Fibroblast of peridontal ligament (primary cell): ENCODE data around the gene ABCC6.
"Not testable (repeated sequence)": the region's sequence is repeated elsewhere in the genome, so short reads cannot be mapped to it uniquely, and the experiment has no call there.

ENCODE experiments used
- DNase-seq: peaks from one replicate; pipeline ENCODE4 v3.0.0-alpha.2; 2010; ENCODE audit errors: extremely low read depth

The ABCC6 gene

DNA sequence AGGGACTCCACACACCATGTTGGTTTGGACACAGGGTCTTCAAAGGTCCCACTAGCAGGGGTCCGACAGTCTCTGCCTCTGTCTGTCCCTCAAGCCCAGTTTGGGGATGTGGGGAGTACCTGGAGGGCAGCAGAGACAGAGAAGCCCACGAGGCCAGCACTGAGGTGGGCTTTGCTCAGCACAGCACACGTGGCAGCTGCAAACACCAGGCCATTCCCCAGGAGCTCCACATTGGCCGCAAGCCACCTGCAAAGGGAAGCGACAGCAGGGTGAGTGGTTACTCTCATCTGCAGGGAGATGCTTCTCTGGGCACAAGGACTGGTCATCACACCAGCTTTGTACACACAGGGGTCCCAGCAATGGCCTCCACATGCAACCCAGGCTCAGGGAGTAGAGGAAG is 62.0 kb downstream of the ABCC6 start:
- DNase-seq: no peak

DNA sequence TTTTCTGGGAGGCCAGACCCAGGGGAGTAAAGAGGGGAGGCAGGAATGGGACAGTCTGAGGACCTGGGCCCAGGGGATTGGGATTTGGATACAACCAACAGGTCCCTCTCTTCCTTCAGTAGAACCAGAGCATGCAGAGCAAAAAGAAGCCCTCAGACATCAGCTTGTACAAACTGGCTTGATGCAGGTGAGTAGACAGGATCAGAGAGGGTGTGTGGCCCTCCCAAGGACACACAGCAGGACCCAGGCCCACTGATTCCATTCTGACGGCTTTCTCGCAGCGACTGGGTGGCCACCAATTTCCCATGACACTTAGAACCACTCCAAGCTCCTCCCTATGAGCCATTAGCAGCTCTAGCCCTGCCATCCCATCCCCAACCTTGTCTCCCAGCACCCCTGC is 63.6 kb downstream of the ABCC6 start:
- DNase-seq: no peak

DNA sequence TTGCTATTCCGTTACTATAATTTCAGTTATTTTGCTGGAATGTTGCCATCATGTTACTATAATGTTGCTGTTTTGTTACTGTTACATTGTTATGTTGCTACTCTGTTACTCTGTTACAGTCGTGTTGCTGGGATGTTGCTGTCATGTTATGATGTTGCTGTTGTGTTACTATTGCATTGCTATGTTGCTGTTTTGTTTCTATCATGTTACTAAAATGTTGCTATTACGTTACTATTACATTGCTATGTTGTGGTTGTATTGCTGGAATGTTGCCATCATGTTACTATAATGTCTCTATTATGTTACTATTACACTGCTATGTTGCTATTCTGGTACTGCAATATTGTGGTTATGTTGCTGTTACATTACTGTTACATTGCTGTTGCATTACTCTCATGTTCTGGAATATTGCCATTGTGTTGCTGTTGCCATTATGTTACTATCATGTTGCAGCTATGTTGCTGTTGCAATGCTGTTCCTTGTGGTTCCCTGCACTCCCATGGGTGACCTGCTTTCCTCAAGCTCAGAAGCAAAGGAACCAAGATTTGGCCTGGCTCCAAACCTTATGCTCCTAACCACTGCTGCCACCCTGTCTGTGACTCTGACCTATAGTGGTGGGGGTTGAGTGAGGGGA is 64.4 kb downstream of the ABCC6 start:
- DNase-seq: peak; percentile 12

DNA sequence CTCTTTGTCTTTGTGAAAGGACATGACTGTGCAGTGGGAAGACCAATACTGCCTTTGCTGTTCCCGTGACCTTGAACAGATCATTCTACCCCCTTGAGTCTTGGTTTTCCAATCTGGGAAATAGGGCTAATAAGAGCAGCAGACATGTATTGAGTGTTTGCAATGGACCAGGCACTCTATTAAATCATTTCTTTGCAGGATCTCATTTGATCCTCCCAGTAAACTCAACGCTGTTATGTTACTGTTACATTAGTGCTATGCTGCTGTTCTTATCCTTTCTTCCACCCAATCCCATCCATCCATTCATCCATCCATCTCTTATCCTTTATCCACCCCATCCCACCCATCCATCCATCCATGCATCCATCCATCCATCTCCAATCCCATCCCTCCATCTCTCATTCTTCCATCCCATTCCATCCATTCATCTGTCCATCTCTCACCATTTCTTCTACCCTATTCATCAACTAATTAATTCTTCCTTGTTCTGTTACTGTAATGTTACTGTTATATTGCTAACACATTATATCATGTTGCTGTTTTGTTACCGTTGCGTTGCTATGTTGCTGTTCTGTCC is 65.1 kb downstream of the ABCC6 start:
- DNase-seq: no peak

DNA sequence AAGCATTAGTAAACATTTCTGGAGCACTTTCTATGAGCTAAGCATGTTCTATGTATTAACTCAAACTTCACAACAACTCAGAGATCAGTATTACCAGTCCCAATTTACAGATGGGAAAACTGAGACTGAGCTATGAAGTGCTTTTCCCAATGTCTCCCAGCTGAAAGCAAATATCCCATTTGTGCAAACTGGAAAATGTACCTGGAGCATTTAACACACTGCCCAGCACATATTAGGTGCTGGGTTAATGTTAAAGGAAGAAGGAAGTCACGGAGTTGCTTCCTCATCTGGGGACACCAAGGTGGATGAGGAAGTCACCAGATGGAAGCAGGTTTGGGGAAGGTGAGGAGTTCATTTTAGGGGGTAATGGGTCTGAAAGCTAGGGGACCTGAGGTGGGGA is 66.1 kb downstream of the ABCC6 start:
- DNase-seq: no peak

DNA sequence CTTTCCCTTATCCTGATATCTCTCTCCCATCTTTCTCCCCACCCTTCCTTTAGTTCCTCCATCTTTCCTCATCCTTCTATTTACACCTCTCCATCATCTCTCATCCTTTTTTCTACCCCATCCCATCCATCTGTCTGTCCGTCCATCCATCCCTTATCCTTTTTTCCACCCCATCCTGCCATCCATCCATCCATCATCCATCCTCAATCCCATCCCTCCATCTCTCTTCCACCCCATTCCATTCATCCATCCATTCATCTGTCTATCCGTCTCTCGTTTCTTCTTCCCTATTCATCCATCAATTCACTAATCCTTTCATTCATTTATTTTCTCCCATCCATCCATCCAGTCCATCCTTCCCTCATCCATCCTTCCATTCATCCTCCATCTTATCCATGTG is 68.1 kb downstream of the ABCC6 start:
- DNase-seq: no peak

DNA sequence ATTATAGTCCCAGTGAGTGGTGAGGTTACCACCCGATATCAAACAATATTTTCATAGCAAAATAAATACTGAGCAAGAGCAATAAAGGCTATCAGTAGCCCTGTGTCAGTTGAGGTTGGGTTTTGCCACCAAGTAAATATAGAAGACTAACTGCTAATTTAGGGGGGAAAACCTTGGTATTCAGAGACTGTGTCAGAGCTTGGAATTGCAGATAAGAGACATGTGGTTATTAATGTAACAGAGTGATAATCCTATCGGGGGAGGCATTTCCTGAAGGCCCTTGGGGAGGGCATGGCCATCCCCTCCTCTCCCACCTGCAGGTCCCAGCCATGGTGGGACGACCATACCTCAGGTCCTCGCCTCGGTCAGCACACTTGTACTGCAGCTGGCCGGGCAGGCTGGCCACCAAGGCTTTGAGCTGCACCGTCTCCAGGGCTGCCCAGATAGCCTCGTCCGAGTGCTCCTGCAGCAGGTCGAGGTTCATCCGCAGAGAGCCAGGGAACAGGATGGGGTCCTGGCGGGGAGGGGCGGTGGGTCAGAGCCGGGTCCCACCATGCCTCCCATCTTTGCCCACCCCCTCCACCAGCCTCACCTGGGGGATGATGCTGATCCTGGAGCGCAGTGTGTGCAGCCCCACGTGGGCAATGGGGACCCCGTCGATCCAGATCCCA is 68.9 kb downstream of the ABCC6 start:
- no peak for DNase-seq

DNA sequence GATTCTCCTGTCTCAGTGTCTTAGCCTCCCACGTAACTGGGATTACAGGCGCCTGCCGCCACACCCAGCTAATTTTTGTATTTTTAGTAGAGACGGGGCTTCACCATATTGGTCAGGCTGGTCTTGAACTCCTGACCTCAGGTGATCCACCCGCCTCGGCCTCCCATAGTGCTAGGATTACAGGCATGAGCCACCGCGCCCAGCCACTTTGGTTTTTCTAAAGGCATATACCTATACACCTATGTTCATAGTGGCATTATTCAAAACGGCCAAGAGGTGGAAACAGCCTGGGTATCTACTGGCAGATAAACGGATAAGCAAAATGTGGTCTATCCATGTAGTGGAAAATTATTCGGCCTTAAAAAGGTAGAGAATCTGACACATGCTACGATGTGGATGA is 70.3 kb downstream of the ABCC6 start:
- not testable (repeated sequence) for DNase-seq

DNA sequence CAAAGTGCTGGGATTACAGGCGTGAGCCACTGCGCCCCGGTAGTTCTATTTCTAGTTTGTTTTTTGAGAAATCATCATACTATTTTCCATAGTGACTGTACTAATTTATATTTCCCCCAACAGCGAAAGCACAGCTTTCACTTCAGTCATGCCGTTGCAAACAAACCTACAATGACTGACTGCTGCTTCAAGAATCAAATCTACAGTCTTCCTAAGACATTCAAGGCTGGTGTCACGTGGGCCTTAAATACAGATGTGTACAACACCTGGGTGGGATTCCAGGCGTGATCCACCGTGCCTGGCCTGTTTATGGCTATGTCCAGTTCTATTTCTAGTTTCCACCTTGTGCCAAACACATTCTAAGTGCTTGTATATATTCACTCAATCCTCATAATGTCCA is 72.0 kb downstream of the ABCC6 start:
- DNase-seq: peak; percentile 19

DNA sequence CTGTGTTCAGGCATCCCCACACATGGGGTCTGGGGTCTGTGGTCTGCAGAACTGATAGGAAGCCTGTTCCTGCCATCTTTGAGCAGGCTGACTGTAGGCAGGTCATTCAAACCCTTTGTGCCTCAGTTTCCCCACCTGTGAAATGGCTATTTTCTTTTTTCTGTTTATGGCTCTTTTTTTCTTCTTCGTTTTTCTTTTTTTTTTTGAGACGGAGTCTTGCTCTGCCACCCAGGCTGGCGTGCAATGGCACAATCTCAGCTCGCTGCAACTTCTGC is 72.5 kb downstream of the ABCC6 start:
- DNase-seq: no peak

DNA sequence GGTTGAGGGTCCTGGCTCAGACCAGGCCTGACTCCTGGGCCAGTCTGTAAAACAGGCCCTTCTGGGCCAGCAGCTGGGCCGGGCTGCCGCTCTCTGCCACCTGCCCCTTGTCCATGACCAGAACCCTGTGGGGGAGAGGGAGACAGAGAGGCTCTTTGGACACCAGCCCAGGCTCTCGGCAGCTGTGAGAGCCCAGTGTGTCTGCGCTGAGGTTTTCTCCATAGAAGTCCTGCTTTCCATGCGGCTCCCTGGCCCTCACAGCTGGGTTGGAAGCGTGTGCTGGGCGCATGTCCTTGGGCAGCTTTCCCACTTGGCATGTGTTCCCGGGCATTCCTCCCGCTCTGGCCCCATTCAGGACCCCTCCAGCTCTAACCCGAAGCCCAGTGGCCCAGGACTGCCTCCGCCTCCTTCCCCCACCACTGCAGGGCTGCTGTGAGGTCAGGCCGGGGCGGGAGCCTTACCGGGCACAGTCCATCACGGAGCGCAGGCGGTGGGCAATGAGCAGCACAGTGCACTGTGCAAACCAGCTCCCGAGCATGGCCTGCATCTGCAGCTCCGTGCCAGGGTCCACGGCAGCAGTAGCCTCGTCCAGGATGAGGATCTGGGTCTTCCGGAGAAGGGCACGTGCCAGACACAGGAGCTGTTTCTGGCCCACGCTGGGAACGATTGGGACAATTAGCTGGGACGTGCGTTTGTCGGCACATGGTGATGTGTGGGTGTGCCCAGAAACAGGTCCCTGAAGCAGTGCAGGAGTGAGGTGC is 73.0 kb downstream of the ABCC6 start:
- DNase-seq: peak; percentile 39

DNA sequence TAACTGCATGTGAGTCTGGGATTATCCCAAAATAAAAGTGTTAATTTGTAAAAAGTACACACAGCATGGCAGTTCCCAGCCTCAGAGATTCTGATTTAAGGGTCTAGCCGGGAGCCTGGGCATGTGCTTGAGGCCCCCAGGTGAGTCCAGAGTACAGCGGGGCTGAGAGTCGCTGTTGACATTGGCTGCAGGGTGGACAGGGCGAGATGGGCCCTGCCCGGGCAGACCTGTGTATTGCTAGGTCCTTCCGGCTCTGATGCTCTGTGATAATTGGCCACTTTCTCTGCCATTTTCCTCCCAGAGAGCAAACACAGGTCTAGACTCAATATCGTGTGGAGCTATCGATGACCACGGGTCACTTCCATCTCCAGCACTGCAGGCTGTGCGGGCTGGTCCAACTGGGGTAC is 73.6 kb downstream of the ABCC6 start:
- no peak for DNase-seq

DNA sequence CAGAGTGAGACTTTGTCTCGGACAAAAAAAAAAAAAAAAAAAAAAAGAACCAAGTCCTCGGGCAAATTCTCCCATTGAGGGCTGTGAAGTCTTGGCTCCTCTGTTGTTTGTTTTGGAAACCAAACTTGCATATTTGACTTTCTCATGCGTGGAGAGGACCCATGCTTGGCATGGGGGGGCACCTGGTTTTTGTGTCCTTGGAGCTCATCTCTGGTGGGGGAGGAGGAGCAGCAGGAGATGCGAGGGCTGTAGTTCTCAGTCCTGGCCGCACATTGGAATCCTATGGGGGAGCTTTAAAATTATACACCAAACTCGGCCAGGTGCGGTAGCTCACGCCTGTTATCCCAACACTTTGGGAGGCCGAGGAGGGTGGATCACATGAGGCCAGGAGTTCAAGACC is 74.5 kb downstream of the ABCC6 start:
- DNase-seq: no peak

DNA sequence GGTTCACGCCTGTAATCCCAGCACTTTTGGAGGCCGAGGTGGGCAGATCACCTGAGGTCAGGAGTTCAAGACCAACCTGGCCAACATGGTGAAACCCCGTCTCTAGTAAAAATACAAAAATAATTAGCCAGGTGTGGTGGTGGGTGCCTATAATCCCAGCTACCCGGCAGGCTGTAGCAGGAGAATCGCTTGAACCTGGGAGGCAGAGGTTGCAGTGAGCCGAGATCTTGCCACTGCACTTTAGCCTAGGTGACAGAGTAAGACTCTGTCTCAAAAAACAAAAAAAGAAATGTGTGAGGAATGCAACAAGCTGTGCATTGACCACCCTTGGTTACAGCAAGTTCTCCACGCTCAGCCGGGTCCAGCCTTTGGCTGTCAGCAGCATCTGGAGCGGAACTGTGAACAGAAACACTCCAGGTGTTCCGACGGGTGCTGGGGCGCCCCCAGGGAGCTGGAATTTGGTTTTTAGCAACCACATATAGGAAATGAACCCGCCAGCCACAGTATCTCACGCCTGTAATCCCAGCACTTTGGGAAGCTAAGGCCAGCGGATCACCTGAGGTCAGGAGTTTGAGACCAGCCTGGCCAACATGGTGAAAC is 75.2 kb downstream of the ABCC6 start:
- DNase-seq: not testable (repeated sequence)

DNA sequence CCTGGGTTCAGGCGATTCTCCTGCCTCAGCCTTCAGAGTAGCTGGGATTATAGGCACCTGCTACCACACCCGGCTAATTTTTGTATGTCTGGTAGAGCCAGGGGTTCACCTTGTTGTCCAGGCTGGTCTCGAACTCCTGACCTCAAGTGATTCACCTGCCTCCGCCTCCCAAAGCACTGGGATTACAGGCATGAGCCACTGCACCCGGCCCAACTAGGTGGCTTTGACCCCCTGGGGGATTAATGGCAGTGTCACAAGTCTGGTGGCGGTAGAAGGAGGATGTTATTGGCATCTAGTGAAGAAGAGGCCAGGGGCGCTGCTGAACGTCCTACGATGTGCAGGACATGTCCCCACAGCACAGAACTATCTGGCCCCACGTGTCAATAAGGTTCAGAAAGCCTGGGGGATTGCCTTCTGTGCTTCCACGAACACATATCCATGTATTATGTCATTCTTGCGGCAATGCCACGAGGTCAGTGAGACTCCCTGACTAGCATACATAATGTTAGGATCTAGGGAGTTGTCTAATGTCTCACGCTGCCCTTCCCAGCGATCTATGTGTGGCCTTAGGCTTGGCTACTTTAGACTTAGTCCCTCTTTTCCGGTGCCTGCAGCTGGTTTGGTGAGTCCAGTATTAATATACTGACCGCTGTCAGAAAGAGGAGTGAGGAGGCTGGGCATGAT is 75.8 kb downstream of the ABCC6 start:
- no peak for DNase-seq

DNA sequence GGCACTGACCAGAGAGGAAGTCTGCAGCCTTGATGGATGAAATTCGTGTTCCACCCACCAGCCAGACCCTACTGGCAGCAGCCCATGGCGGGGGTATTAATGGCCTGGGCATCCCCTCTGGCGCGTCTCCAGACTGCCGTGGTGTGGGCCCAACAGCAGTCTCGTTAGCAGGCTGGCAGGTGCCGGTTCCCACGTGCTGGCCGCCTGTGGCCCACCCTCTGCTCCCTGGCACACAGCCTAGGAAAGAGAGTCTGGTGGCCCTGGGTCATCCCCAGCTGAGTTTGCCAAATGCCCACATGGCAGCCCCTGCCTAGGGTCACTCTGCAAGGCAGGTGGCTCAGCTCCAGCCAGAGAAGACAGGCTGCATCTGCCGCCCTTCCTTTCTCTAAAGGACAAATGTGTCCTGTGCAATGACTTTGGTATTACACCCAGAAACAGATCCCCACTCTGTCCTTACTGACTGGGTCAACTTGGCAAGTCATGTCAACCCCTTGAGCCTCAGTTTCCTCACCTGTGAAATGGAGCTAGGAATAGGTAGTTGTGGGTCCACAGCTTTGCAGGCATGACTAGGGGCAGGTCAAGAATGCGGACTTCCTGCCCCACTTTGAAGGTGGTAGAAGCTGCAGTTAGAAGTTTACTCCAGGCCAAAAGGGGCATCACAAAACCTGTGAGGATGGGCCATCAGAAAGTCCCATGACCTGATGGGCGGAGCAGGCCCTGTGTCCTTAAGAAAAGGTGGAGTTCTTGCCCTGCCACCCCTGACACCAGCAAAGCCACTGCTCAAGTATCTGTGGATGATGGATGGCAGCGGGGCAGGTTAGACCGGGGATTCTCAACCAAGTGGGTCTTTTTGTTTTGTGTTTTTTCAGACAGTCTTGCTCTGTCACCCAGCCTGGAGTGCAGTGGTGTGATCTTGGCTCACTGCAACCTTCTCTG is 76.6 kb downstream of the ABCC6 start:
- no peak for DNase-seq

DNA sequence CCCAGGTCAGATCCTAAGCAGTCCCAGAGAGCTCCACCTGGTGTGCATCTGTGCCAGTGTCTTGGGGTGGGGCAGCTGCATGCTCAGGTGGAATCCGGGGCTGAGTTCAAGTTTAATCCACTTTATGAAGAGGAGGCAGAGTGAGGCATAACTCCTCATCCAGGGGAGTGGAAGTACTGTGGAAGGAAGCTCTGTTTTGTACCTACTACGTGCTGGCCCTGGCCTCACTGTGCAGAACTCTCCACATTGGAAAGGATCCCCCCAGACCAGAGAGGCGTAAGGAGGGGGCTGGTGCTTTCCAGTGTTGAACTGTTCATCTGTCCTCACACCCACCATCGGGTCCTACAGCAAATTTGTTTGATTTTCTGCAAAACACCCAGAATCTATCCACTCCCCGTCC is 78.0 kb downstream of the ABCC6 start:
- DNase-seq: no peak

DNA sequence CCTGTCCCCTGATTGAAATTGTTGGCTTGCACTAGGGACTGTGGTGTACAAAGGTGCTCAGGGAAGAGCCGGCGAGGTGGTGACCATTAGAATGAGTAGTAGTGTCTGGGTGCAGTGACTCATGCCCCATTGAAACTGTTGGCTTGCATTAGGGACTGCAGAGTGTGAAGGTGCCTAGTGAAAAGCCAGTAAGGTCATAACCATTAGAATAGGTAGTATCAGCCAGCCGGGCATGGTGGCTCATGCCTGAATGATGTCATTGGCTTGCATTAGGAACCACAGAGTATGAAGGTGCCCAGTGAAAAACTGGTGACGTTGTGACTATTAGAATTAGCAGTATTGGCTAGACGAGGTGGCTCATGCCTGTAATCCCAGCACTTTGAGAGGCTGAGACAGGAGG is 78.9 kb downstream of the ABCC6 start:
- DNase-seq: no peak

DNA sequence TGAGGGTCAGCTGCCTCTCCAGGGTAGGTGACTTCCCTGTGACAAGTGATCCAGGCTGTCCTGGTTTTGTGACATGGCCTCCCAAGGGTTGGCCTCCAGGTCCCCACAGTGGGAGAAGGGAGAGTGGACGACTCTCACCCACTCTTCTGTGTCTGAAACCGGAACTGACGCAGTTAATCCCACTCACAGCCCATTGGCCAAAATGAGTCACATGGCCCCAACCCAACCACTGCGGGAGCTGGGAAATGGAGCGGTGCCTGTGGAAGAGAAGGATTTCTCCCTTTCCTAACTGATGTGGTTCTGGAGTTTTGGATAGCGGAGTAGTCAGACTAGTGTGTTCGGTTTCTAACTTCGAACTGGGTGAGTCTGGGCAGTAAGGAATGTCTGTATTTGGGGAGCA is 79.4 kb downstream of the ABCC6 start:
- no peak for DNase-seq

DNA sequence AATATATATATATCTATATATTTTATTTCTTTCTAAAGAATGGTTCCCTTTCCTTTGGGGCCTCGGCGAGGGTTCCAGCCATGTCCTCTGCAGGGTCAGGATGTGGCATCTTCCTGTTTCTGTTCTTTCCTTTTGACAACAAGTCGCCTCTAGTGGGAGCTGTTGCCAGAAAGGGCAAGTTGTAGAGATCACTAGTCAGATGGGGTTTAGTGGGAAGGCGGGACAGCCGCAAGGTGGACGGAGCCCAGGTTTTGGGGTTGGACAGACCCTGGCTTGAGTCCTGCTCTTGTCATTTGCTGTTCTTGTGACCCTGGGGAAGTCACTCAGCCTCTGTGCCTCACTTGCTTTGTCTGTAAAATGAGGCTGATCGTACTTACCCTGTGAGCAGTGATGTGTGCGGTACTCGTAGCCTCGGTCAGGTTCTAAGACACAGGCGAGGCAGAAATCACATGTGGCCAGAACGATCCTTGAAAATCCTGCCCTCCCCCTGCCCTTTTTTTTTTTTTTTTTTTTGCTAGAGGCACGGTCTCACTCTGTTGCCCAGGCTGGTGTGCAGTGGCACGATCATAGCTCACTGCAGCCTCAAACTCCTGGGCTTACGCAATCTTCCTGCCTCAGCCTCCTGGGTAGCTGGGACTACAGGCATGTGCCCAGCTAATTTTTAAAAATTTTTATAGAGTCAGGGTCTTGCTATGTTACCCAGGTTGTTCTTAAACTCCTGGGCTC is 80.1 kb downstream of the ABCC6 start:
- DNase-seq: no peak
